NCI-H2081 (cell line): ENCODE results near the gene CAMSAP3.

ENCODE experiments used
- DNase-seq, 2 experiments: peaks; one replicate each; lab custom pipeline; 2025; lab: John Stamatoyannopoulos, UW

The CAMSAP3 gene

DNA sequence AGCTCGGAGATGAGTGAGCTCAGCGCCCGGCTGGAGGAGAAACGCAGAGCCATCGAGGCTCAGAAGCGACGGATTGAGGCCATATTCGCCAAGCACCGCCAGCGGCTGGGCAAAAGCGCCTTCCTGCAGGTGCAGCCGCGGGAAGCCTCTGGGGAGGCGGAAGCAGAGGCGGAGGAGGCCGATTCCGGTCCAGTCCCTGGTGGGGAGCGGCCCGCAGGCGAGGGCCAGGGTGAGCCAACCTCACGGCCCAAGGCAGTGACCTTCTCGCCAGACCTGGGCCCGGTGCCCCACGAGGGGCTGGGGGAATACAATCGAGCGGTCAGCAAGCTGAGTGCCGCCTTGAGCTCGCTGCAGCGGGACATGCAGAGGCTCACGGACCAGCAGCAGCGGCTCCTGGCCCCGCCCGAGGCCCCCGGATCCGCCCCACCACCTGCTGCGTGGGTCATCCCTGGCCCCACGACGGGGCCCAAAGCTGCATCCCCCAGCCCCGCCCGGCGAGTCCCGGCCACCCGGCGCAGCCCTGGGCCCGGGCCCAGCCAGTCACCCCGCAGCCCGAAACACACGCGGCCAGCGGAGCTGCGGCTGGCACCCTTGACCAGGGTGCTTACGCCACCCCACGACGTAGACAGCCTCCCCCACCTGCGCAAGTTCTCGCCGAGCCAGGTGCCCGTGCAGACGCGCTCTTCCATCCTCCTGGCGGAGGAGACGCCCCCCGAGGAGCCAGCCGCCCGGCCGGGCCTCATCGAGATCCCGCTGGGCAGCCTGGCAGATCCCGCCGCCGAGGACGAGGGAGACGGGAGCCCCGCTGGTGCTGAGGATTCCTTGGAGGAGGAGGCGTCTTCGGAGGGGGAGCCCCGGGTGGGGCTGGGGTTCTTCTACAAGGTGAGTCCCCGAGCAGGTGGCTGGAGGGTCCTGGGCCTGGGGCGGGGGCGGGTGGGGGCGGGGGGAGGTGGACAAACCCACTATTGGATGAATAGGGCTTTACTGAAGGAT lies 16.9 kb downstream of the CAMSAP3 start:
- DNase-seq: no peak

DNA sequence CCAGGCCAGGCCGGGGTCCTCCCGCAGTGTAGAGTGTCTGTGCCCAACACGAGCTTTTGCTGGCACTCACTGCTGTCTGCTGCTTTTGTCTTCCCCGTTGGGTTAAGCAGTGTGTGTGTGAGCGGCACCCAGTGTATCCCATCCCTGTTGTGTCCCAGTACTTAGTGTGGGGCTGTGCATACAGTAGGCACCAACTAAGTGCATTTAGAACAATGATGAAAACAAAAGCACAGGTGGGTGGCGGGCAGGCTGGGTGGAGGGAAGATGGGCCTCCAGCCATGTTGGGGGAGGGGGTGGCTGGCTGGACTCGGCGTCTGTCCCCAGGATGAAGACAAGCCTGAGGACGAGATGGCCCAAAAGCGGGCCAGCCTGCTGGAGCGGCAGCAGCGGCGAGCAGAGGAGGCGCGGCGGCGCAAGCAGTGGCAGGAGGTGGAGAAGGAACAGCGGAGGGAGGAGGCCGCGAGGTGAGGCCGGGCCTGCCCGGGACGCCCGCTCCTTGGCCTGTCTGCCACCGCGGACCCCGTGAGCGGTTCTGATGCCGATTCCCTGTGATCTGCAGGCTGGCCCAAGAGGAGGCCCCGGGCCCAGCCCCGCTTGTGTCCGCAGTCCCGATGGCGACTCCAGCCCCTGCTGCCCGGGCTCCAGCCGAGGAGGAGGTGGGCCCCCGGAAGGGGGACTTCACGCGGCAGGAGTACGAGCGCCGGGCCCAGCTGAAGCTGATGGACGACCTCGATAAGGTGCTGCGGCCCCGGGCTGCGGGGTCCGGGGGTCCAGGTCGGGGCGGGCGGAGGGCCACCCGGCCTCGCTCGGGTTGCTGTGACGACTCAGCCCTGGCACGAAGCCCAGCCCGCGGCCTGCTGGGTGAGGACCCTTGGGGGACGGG lies 19.4 kb downstream of the CAMSAP3 start:
- DNase-seq: no peak

DNA sequence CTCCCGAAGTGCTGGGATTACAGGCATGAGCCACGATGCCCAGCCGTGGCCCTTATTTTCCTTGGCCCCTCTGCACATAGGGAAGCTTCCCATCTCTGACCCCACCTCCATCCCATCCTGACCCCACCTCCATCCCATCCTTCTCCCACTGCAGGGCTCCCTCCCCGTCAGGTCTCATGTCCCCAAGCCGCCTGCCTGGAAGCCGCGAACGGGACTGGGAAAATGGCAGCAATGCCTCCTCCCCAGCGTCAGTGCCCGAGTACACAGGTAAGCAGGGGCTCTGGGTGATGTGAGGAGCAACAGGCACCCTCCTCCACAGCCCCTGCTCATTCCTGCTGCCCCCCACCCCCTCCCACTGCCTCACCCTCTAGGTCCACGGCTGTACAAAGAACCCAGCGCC lies 21.5 kb downstream of the CAMSAP3 start:
- DNase-seq: no peak

DNA sequence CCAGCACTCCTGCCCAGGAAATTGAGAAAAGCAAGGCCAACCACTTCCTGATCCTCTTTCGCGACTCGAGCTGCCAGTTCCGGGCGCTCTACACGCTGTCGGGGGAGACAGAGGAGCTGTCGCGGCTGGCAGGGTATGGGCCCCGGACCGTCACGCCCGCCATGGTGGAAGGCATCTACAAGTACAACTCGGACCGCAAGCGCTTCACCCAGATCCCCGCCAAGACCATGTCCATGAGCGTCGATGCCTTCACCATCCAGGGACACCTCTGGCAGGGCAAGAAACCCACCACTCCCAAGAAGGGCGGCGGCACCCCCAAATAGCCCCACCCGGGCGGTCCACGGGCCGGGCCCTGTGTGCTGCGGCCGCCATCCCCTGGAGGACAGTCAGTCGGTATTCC lies 22.1 kb downstream of the CAMSAP3 start:
- no peak for DNase-seq

DNA sequence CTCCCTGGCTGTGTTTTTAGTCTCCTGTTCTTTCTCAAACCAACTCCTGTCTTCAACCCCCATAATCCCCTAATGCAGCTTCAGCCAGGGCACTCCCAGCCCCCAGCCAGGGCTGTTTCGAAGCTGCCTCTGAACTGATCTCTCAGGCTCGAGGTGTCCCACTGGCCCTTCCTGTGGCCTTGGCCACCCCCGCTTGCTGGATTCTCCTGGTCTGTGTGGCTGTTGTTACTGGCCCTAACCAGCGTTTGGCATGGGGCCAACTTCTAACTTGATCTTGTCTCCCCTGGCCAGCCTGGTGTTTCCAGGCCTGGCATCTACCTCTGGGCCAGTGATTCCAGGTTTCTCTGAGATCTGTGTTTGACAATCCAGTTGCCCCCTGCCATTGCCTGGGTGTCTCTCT lies 22.7 kb downstream of the CAMSAP3 start:
- no peak for DNase-seq

DNA sequence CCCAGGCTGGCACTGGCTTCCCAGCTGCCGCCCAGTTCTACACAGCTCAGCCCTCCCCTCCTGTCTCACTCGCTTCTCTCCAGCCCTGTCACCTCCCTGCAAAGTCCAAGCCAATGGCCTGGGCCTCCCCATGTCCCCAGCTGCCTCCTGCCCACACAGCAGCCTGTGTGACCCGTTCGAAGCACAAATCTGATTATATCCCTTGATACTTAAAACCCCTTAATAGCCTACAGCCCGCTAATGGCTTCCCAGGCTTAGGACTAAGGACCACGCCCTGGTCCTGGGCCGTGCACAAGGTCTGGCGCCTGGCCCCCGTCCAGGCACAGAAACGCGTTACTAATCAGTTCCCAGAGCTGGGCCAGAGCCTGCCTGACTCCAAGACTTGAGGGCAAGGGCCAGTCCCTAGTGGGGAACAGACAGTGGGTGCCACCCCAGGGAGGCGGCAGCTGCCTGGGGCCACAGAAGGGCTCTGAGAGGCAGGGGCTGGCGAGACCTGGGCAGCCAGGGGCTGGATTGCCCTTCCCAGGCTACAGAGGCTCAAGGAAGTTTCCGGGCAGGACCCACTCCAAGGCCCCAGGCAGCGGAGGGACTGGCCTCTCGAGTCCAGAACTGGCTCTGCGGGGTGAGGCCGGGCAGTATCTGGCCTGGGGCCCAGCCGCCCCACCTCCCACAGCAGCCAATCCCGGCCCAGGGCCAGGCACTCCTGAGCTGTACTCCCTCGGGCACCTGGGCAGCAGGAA lies 23.3 kb downstream of the CAMSAP3 start:
- DNase-seq: no peak

DNA sequence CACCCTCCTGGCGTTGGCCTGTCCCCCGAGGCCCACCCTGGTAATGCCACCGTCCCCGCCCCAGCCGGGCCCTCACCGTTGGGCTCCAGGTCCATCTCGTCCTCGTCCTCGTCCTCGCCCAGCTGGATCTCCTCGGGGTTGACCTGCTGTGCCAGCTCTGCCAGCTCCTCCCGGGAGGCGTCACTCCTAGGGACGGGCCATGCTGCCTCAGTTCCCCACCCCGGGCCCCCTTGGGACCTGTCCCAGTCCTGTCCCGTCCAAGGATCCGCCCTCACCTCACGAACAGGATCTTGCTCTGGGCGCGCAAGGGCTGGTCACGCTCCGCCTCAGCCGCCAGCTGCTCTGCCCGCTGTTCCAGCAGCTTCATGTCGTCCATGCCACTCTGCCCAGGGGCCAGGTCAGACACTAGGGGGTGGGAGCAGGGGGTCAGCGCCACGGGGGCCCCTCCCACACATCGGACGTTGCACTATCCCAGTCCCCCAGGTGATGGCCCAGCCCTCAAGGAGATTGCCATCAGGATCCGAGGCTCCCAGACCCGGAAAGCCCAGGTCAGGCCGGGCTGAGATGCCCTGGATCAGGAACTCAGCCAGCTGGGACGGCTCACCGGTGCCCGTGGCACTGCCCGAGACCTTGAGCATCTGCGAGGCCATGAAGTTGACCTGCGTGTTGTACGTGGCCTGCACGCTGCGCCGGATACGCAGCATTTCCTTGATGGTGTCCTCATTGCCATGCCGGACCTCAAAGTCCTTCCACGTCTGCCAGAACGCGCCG lies 24.2 kb downstream of the CAMSAP3 start:
- no peak for DNase-seq

DNA sequence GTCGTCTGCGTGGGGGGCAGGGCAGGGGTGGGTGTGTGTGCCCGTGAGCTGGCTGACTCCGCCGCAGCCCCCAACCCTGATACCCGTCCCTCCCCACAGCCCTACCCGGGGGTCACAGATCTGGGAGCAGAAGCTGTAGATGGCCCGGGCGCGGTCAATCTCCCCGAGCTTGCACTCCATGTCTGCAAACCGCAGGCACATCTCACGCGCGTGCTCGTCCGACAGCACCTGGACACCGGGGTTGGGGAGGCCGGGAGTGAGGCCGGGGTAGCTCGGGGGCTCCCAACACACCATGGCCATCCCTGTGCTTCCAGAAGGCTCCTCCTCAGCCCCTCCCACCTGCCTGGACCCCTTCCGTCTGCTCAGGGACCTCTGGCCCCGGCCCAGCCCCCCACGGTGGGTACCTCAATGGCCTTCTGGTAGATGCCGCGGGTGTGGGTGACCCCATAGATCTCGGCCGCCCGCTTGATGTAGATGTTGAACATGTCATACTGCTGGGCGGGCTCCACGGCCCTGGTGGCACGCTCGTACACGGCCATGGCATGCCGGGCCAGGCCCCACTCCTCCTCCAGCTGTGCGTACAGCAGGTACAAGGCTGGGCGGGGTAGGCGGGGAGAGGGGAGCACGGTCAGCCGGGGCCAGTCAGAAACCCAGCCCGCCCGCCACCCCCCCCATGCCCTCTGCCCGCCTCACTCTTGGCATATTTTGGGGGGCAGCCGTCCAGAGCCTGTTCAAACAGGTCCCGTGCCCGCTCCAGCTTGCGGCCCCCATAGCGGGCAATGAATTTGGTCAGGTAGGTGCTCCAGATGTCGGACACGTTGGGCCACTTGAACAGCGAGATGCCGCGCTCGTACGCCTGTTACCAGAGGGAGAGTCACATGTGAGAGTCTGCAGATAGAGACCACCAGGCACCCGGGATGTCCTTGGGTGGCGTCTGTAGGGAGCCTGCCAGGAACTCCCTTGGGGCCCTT lies 25.1 kb downstream of the CAMSAP3 start:
- no peak for DNase-seq

DNA sequence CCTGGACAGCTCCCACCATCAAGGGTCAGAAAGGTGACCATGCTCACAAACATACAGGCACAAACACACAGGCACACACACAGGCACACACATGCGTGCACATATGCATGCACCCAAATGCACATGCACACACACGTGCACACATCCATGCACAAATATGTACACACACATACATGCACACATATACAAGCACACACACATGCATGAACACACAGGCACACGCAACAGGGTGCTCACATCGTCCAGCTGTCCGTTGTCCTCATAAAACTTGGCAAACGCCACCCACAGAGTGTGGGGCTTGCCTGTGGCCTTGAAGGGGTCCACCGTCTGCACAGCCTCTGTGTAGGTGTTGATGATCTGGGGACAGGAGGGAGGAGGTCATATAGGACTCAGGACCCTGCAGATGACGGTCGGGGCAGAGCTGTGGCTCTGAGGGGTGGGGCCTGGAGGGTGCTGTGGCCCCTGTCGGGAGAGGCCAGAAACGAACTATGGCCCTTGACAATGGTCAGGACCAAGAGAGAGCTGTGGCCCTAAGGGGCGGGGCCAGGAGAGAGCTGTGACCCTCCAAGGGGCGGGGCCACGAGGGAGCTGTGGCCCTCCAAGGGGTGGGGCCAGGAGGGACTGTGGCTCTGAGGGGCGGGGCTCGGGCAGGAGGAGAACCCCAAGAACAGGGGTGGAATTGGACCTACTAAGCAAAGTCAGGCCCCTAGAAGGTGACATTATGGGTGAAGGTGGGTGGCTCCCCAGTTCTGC lies 27.4 kb downstream of the CAMSAP3 start:
- no peak for DNase-seq

DNA sequence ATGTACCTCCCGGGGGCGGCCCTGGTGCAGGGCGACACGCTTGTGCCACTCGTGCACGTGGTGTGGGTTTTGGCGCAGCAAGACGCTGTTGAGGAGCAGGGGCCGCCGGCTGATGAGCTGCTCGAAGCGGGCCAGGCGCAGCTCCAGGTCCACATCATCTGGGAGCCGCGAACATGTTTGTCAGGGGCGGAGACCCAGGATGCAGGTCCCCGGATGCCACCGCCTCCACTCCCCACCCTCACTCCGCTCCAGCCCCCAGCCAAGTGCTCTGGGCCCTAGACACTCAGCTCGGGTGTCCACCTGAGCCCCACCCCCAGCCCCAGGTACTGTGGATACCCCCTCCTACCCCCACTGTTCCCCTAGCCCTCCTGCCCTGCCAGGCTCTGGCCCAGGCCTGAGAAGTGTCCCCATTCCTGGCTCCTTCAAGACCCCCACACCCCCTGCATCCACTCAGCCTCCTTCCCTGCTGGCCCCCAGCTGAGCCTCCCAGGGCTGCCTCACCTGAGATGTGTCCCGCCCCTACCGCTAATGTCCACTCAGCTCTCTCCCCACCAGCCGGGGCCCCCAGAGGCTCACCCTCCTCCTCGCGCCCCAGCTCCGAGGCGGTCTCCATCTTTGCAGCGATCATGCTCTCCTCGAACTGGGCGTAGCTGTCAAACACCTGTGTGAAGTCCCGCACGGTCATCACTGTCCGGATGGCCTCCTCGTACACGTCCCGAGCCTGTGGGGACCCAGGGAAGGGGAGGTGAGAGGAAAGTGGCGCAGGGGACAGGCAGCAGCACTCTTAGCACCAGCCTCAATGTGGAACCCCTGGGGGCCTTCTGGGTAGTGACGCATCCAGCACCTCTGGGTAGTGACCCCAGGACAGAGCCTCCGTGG lies 28.3 kb downstream of the CAMSAP3 start:
- DNase-seq: no peak

DNA sequence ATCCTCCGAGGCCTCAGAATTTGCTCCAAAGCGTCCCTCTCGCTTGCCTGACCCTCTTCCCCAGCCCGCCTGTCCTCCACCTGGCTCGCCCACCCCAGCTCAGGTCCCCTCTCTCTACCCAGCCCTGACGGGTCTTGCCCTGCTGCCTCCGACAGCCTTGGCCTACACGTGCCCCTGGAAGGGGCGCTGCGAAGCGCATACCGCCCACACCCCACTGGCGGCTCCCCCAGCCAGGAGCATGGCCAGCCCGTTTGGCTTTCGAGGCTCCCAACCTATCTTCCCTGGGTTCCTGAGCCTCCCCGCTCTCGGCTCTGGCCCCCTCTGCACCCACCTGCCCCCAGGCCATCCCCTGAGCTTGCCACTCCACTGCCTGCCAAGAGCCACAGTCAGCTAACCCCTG lies 29.1 kb downstream of the CAMSAP3 start:
- no peak for DNase-seq

DNA sequence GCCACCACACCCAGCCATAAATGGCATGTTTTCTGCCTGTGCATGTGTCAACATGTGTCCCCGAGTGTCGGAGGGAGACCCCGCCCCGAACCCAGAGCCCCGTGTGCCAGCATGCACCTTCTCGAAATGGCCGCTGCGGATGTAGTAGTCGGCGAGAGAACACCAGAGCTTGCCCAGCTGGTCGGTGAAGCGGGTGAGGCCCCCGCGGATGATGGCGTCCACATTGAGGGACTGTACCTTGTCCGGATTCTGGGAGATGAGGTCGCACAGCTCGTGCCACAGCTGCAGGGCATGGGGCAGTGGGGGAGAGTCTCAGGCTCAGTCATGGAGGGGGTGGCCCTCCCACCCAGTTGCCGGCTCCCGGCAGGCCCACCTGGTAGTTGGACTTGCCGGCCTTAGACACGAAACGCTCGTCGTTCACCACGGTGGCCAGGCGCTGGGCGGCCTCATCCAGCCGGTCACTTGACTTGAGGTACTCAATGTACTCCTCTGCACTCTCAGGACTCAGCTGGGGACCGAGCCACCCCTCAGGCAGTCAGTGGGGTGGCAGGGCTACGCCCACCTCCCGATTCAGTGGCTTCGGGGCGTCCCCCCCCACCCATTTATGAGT lies 30.2 kb downstream of the CAMSAP3 start:
- DNase-seq: no peak

DNA sequence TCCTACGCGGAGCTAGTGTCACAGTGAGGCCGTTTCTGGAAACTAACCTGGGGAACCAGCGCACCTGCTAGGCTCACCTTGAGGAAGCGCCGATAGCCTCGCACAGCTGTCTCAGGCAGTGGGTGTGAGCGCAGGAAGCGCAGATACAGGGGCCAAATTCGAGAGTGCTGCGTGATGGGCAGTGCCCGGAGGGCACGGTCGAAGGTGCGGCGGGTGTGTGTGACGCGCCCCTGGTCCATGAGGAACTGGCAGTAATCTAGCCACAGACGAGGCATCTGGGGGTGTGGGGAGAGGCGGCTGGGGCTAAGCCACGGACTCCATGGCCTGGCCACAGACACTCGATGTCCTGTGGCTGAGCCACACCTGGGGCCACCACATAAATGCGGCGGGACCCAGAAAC lies 31.5 kb downstream of the CAMSAP3 start:
- no peak for DNase-seq

DNA sequence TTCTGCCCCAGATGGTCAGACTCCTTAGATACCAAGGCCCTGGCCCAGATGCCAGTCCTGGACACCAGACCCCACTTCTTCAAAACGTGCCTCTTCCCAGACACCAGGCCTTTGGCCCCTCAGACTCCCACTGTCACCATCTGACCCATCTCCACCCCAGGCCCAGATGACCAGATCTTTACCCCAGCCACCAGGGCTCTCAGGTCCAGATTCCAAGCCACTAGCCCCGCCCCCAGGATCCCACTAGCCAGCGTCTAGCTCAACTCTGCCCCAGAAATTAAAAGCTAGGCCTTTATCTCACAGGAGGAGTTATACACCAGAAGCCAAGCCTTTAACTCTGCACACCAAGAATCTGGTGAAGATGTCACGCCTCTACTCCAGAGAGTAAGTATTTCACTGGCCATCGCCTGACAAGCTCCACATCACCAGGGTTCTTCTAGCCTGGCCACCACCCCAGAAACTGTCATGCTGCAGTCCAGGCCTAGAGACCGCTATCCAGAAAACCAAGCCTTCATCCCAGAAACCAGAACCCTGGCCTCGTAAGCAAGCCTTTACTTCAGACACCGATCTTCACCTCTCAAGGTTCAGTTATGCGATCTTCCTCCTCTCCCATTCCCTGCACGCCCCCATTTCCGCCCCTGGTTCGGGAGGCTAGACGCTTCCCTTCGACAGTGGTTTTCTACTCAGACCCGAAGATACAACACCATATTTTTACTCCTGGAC lies 33.1 kb downstream of the CAMSAP3 start:
- no peak for DNase-seq

DNA sequence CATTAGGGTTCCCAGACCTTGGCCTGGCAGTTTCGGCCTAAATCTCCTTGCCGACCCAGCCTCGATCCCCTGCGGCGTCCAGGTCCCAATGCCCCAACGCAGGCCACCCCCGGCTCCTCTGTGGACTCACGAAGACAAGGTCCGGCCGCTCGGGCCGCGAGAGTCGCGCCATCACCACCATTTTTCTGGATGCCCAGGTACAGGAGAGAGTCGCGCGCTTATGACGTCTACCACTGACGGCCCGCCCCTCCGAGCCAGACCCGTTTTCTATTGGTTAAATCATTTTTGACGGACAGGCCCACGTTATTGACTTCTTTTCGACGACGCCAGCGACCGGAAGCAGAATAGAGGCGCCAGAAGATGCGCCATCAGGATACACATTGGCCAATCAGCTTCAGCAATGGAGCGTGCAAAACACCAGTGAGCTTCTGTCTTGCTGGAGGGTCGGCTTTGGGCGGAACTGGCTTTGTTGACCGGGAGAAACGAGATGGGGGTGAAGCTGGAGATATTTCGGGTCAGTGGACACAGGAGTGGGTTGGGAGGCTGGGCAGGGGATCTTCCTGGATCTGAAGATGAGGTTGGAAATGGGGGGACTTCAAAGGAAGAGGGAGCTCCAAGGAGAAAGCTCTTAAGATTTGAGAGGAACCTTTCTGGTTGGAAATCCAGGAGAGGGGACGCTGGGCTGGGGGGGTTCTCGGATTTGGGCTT lies 33.8 kb downstream of the CAMSAP3 start, which contains the start of the genes PET100 and XAB2:
TSS of gene PET100 (plus strand) at position 447 of the 708 bp plus-strand sequence. CDS start at position 488, 41 bp downstream.
TSS of gene XAB2 (minus strand) at position 199 of the 708 bp plus-strand sequence. CDS start at position 181, 18 bp downstream.
- DNase-seq: peak; percentile 92 to 98

DNA sequence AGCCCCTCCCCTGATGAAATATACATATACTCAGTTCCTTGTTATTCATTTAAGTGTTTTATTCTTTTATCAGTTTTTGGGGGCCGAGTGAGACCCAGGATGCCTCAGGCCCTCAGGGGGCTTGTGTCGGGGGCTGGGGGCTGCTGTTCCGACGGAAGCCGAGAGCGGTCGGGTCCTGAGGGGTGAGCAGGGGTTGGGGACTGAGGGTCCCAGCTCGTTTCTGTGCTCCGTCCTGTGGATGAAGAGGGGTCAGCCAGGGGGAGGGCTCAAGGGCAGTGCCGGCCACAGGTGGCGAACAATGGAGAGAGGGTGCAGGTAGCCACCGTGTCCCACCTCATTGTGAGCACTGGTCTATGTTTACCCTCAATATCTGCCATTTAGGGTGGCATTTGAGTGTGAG lies 35.9 kb downstream of the CAMSAP3 start:
- DNase-seq: no peak
